ENCODE measurements around the gene KLHL26. TPM values are rescaled to one million over a fixed set of nuclear protein-coding genes. Genes with fewer than 3 reads are reported as not detected.
A peak's percentile ranks its signal among the peaks of the same experiment; 100 is the strongest.
"Not testable (repeated sequence)": the region's sequence is repeated elsewhere in the genome, so short reads cannot be mapped to it uniquely, and the experiment has no call there.

KLHL26 gene
- total RNA-seq, 1 donor from 2014 or later = 12.3 TPM

- DNase-seq (ENCODE audit: low read depth, low spot score) = no peak
- TF ChIP-seq CTCF (conservative IDR thresholded peaks at IDR 0.05) = no peak
- H3K4me3 Mint-ChIP-seq = no peak overlapping the region
These were observed 39.9 kb downstream of the KLHL26 start for GRCh38 chr19:18676692-18677091.

GRCh38 chr19:18677156-18677555, 40.3 kb downstream of the KLHL26 start:
- H3K4me3 Mint-ChIP-seq = peak overlapping the region; percentile 48
- no peak for DNase-seq (ENCODE audit: low read depth, low spot score)
- peaks cover 14% of the 10 kb centered on the region for H3K4me1 Mint-ChIP-seq
- peak overlapping the region; percentile 83 for H3K27ac Mint-ChIP-seq (ENCODE audit: unreplicated experiment)
- H3K27me3 Mint-ChIP-seq (ENCODE audit: low read depth) = no peaks in the 10 kb centered on the region
- no peak for TF ChIP-seq CTCF (conservative IDR thresholded peaks at IDR 0.05)
- no peaks in the 10 kb centered on the region for H3K36me3 Mint-ChIP-seq (ENCODE audit: low read depth)
- no peaks in the 10 kb centered on the region for H3K9me3 Mint-ChIP-seq

More at GRCh38 chr19:18676692-18677091, 39.9 kb downstream of the KLHL26 start:
- no peaks in the 10 kb centered on the region for H3K9me3 Mint-ChIP-seq
- H3K27me3 Mint-ChIP-seq (ENCODE audit: low read depth) = no peaks in the 10 kb centered on the region
- H3K4me1 Mint-ChIP-seq = peaks cover 14% of the 10 kb centered on the region
- H3K36me3 Mint-ChIP-seq (ENCODE audit: low read depth) = no peaks in the 10 kb centered on the region
- H3K27ac Mint-ChIP-seq (ENCODE audit: unreplicated experiment) = no peak overlapping the region

DNA sequence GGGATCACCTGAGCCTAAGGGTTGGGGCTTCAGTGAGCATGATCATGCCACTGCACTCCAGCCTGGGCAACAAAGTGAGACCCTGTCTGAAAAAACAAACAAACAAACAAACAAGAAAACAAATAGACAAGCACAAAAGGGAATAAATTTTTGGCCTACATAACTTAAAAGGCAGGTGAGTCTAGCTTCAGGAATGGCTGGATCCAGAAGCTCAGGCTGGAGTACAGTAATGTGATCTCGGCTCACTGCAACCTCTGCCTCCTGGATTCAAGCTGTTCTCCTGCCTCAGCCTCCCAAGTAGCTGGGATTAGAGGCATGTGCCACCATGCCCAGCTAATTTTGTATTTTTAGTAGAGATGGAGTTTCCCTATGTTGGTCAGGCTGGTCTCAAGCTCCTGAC, 43.3 kb downstream of the KLHL26 start:
- H3K36me3 Mint-ChIP-seq (ENCODE audit: low read depth); H3K27ac Mint-ChIP-seq (ENCODE audit: unreplicated experiment); DNase-seq (ENCODE audit: low read depth, low spot score); H3K27me3 Mint-ChIP-seq (ENCODE audit: low read depth); H3K9me3 Mint-ChIP-seq: not testable (repeated sequence)
- Mint-ChIP-seq H3K4me1 (peaks cover 25% of the 10 kb centered on the region), H3K4me3 (peak overlapping the region; percentile 41)

DNA sequence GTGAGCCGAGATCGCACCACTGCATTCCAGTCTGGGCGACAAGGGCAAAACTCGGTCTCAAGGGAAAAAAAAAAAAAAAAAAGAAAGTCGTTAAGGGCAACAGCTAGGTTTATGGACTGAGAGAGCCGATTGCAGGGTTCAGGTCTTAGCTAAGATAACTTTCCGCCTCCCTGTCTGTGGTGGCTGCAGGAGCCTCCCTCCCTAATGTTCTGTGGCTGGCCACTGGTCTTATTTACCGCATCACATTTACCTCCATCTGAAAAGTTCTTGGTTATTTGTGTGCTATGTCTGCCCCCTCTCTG, 45.9 kb downstream of the KLHL26 start:
- DNase-seq (ENCODE audit: low read depth, low spot score) = no peak

DNA sequence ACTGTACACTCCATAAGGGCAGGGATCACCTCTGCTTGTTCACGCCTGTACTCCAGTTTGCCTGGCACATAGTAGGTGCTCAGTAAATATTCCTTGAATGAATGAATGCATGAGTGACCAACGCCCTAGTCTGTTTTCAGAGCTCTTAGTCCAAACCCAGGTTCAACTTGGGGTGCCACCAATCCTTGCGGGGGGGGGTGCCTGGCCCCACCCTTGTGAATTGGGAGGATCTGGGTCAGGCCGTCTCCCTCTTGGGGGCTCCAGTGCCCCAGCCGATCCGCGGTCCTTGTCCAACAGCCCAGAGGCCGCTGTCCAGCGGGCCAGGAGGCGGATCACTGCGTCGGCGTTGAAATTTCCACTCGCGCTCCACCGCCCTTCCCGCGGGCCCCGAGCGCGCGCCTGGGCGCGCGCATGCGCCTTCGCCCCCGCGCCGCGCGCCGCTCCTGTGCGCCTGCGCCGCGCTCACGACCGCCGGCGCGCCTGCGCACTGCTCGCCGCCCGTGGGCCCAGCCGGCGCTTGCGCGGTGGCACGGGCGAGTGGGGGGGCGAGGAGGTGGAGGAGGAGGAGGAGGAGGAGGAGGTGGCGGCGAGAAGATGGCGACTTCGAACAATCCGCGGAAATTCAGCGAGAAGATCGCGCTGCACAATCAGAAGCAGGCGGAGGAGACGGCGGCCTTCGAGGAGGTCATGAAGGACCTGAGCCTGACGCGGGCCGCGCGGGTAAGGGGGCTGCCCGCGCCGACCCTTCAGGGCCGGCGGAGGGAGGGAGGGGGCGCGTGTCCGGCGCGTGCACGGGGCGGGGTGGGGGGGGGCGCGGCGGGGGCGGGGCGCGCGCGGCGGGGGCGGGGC, 46.5 kb downstream of the KLHL26 start, which contains the start of gene CRTC1:
Gene CRTC1 (plus strand): TSS at position 572 of the 849 bp plus-strand sequence. CDS start 23 bp downstream, at position 595.
- H3K4me3 Mint-ChIP-seq = peak within 1 kb of the TSS; percentile 89
- no peaks in the 10 kb centered on the region for H3K27me3 Mint-ChIP-seq (ENCODE audit: low read depth)
- H3K9me3 Mint-ChIP-seq = no peaks in the 10 kb centered on the region
- peaks cover 19% of the 10 kb centered on the region for H3K4me1 Mint-ChIP-seq
- no peak for TF ChIP-seq CTCF (conservative IDR thresholded peaks at IDR 0.05)
- peak within 1 kb of the TSS; percentile 89 for H3K27ac Mint-ChIP-seq (ENCODE audit: unreplicated experiment)
- no peaks in the 10 kb centered on the region for H3K36me3 Mint-ChIP-seq (ENCODE audit: low read depth)
- peak; percentile 90 for DNase-seq (ENCODE audit: low read depth, low spot score)

More for the DNA sequence above, 45.9 kb downstream of the KLHL26 start:
- Mint-ChIP-seq H3K4me3 (peak overlapping the region; percentile 86), H3K27ac (ENCODE audit: unreplicated experiment) (peak overlapping the region; percentile 75), H3K4me1 (peaks cover 25% of the 10 kb centered on the region), H3K27me3 (ENCODE audit: low read depth) (no peaks in the 10 kb centered on the region), H3K9me3 (no peaks in the 10 kb centered on the region), H3K36me3 (ENCODE audit: low read depth) (no peaks in the 10 kb centered on the region)
- TF ChIP-seq CTCF (conservative IDR thresholded peaks at IDR 0.05) = no peak

GRCh38 chr19:18683958-18684641, 47.3 kb downstream of the KLHL26 start:
- no peak for DNase-seq (ENCODE audit: low read depth, low spot score)
- Mint-ChIP-seq H3K27ac (ENCODE audit: unreplicated experiment) (no peak overlapping the region), H3K27me3 (ENCODE audit: low read depth) (no peaks in the 10 kb centered on the region), H3K4me1 (peaks cover 18% of the 10 kb centered on the region), H3K4me3 (peak overlapping the region; percentile 73), H3K36me3 (ENCODE audit: low read depth) (no peaks in the 10 kb centered on the region), H3K9me3 (no peaks in the 10 kb centered on the region)
- TF ChIP-seq CTCF (conservative IDR thresholded peaks at IDR 0.05) = no peak
